Duodenal mucosa (tissue), 2 donors: ENCODE measurements around the gene GLO1.

ENCODE experiments used
- H3K27ac ChIP-seq: one replicate; pipeline ENCODE4 v1.7.0; 2013; ENCODE audit warnings: low read depth, low read length
- H3K27me3 ChIP-seq, 2 donors: one replicate each; pipeline ENCODE4 v1.7.0; 2013; ENCODE audit warnings: low read length in 2 of 2, control low read depth in 1 of 2; ENCODE audit not compliant: insufficient read depth in 2 of 2, control insufficient read depth in 1 of 2
- H3K36me3 ChIP-seq, 2 donors: one replicate each; pipeline ENCODE4 v1.7.0; 2013; ENCODE audit warnings: low read length in 2 of 2, control low read depth in 1 of 2; ENCODE audit not compliant: insufficient read depth in 2 of 2, control insufficient read depth in 1 of 2
- H3K4me1 ChIP-seq, 2 donors: one replicate each; pipeline ENCODE4 v1.7.0; 2013; ENCODE audit warnings: low read length in 2 of 2, control low read depth in 1 of 2; ENCODE audit not compliant: insufficient read depth in 2 of 2, control insufficient read depth in 1 of 2
- H3K4me3 ChIP-seq, 2 donors: one replicate each; pipeline ENCODE4 v1.7.0; 2013; ENCODE audit warnings: low read length in 2 of 2, low read depth in 1 of 2
- H3K9ac ChIP-seq, 2 donors: one replicate each; pipeline ENCODE4 v1.7.0; 2013; ENCODE audit warnings: low read length in 2 of 2, low read depth in 1 of 2
- H3K9me3 ChIP-seq, 2 donors: one replicate each; pipeline ENCODE4 v1.7.0; 2013; ENCODE audit warnings: low read length in 2 of 2, control low read depth in 1 of 2; ENCODE audit not compliant: control insufficient read depth in 1 of 2

GLO1 gene

DNA sequence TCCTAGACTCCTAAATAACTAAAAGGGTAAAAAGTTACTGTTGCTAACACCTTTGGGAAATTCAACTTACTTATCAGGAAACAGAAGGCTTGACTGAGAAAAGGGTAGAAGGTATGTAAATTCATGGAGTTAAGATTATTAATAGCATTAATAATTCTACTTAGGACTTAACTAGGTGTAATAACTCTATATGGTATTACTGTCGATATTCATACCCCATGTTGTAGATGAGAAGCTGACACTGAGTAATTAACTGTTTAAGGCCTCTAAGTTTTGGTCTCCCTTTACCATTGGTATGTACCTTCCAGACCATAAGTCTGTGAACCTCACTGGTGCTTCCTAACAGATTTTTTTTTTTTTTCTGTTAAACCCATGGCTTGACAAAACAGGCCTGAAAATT lies 15.4 kb downstream of the GLO1 start:
- Histone ChIP-seq H3K36me3 (peaks cover 0 to 6% of the 10 kb centered on the region in 2 donors), H3K4me3 (no peak overlapping the region), H3K4me1 (peaks cover 10 to 15% of the 10 kb centered on the region in 2 donors), H3K9ac (no peak overlapping the region), H3K9me3 (no peaks in the 10 kb centered on the region), H3K27me3 (no peaks in the 10 kb centered on the region), H3K27ac (no peak overlapping the region)

DNA sequence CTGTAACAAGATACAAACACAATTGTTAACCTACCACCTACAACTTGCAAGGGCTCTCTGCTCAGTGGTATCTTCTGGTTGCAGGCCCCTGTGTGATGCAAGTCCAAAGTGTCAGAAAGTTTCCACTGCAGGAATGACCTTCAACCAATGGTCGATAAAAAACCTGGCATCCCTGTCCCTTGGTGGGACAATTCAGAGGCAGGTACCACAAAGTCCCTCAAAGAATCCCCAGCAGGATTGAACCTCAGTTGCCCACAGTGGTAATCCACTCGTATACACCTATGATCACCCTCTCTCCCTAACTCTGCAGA lies 15.9 kb downstream of the GLO1 start:
- H3K9me3 ChIP-seq: no peaks in the 10 kb centered on the region
- H3K4me1 ChIP-seq: peaks cover 10 to 15% of the 10 kb centered on the region in 2 donors
- H3K9ac ChIP-seq: no peak overlapping the region
- H3K27ac ChIP-seq: no peak overlapping the region
- H3K27me3 ChIP-seq: no peaks in the 10 kb centered on the region
- H3K4me3 ChIP-seq: no peak overlapping the region
- peaks cover 0 to 6% of the 10 kb centered on the region in 2 donors for H3K36me3 ChIP-seq

GRCh38 chr6:38686270-38687042 lies 16.5 kb downstream of the GLO1 start:
- H3K9me3 ChIP-seq: no peaks in the 10 kb centered on the region
- H3K27me3 ChIP-seq: no peaks in the 10 kb centered on the region
- H3K9ac ChIP-seq: no peak overlapping the region
- H3K4me1 ChIP-seq: peaks cover 10 to 15% of the 10 kb centered on the region in 2 donors
- H3K4me3 ChIP-seq: no peak overlapping the region
- H3K36me3 ChIP-seq: peaks cover 5 to 12% of the 10 kb centered on the region in 2 donors
- no peak overlapping the region for H3K27ac ChIP-seq

- no peaks in the 10 kb centered on the region for H3K9me3 ChIP-seq
- H3K27me3 ChIP-seq: no peaks in the 10 kb centered on the region
- no peak overlapping the region for H3K9ac ChIP-seq
- peaks cover 10 to 15% of the 10 kb centered on the region in 2 donors for H3K4me1 ChIP-seq
- H3K4me3 ChIP-seq: no peak overlapping the region
- H3K27ac ChIP-seq: no peak overlapping the region
- peaks cover 6 to 12% of the 10 kb centered on the region in 2 donors for H3K36me3 ChIP-seq
These were observed 18.0 kb downstream of the GLO1 start for GRCh38 chr6:38684904-38685303.

DNA sequence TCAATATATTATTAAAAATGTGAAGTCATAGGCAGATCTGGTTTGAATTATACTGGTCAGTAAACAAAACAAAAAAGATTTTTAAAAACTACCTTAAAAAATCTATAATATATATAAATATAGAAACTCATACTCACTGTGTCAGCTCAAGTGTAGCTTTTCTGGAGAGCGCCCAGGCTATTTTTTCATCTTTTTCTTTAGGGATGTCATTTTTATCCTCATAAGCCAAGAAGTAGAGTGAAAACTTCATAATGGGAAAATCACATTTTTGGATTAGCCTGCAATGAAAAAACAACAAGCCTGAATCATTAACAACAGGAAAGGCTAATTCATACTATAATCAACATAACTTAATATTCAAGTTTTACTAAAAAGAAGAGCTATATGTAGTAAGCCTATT lies 18.7 kb downstream of the GLO1 start:
- Histone ChIP-seq H3K4me3 (no peak overlapping the region), H3K36me3 (peaks cover 6 to 12% of the 10 kb centered on the region in 2 donors), H3K9ac (no peak overlapping the region), H3K27ac (no peak overlapping the region), H3K9me3 (no peaks in the 10 kb centered on the region), H3K27me3 (no peaks in the 10 kb centered on the region), H3K4me1 (peaks cover 10 to 15% of the 10 kb centered on the region in 2 donors)

GRCh38 chr6:38681850-38682249 lies 21.1 kb downstream of the GLO1 start:
- Histone ChIP-seq H3K27me3 (no peaks in the 10 kb centered on the region), H3K4me1 (no peaks in the 10 kb centered on the region), H3K36me3 (peaks cover 6 to 15% of the 10 kb centered on the region in 2 donors), H3K9me3 (no peaks in the 10 kb centered on the region), H3K4me3 (no peak overlapping the region), H3K27ac (no peak overlapping the region), H3K9ac (no peak overlapping the region)

DNA sequence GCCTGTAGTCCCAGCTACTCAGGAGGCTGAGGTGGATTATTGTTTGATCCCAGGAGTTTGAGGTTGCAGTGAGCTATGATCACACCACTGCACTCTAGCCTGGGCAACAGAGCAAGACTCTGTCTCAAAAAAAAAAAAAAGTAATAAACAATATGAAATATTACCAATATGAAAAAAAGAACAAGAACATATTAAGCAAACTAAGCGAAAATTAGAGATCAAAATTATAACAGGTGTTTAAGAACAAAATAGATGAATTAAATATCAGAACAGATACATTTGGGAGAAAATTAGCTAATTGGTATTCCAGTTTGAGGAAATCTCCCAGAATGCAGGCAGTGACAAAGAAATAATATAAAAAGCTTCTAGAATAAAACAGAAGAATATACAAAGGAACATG lies 23.3 kb downstream of the GLO1 start:
- Histone ChIP-seq H3K4me1 (no peaks in the 10 kb centered on the region), H3K9ac (no peak overlapping the region), H3K36me3 (peaks cover 6 to 30% of the 10 kb centered on the region in 2 donors), H3K27ac (no peak overlapping the region), H3K27me3 (no peaks in the 10 kb centered on the region), H3K4me3 (no peak overlapping the region), H3K9me3 (no peaks in the 10 kb centered on the region)

DNA sequence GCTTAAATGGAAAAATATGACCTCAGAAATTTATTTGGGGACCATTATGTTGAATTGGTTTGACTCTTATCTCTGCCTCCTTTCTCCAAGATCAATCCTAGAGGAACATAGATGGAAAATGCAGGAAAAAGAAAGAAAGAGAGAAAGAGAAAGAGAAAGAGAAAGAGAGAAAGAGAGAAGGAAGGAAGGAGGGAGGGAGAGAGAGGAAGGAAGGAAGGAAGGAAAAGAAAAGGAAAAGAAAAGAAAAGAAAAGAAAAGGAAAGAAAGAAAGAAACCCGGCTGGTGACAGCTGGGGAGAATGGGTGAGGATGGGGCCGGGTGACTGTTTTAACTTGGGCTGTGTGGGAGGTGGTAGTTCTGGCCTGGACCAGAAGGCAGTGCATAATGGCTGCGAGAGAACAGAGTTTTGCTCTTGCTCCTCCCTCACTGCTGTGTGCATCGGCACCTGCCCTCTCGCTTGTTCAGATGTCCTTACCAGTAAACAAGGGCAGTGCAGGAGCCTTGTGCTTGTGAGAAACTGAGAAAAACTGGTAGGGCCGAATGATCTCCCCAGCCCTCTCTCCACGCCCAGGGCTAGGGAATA lies 24.7 kb downstream of the GLO1 start:
- Histone ChIP-seq H3K9ac (no peak overlapping the region), H3K4me3 (no peak overlapping the region), H3K27me3 (no peaks in the 10 kb centered on the region), H3K27ac (no peak overlapping the region), H3K36me3 (peaks cover 6 to 31% of the 10 kb centered on the region in 2 donors), H3K4me1 (no peaks in the 10 kb centered on the region), H3K9me3 (no peaks in the 10 kb centered on the region)

DNA sequence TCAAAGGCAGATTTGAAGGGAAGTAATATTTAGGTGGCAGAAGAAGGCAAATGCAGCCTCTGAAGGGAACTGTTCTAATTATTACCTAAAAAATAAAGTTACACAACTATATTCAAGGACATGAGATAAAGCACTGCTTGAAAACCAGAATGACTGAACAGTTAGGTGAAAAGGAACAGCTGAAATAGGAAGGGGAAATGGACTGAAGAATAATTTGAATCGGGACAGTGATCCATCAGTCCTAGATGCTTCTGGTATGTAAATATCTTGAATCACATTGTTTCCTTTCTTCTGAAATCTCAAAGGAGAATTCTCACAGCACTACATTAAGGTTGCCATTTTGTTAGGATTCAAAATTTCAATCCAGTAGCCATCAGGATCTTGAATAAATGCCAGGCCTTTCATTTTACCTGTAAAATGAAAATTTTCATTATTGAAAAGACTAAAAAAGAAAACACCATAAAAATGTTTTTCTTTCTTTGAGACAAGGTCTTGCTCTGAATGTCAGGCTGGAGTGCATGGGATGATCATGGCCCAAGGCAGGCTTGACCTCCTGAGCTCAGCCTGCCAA lies 25.9 kb downstream of the GLO1 start:
- no peak overlapping the region for H3K27ac ChIP-seq
- peaks cover 6 to 25% of the 10 kb centered on the region in 2 donors for H3K36me3 ChIP-seq
- no peaks in the 10 kb centered on the region for H3K9me3 ChIP-seq
- H3K27me3 ChIP-seq: no peaks in the 10 kb centered on the region
- H3K4me1 ChIP-seq: no peaks in the 10 kb centered on the region
- H3K4me3 ChIP-seq: no peak overlapping the region
- no peak overlapping the region for H3K9ac ChIP-seq

DNA sequence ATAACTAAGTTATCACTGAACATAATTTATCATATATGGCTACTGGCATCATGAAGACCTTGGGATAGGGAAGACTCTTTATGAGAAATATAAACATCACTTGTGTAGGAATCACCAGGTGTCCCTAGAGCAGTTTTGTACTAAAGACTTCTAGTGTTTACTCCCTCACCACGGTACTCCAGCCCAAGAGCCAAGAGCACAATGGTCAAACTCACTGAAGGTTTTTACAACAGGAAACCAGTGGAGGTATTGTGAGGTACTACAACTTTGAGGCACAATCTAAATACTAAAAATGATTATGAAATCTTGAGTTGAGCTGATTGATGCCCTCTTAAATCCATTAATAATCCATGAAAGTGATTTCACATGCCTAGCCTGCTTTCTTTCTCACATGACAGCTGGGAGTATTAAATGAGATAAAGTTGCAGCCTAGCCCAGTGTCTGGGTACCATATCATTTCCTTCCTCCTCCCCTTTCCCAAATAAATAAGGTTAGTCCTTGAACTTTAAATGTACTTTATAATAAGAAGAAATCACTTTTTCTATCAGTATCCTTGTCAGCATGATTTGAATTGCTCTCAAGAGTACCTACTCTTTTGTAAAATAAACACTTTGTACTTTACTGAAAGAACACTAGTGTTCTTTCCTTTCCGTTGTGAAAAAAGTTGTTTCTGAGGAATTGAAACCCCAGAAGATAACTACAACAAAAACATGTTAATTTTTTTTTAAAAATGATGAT lies 26.5 kb downstream of the GLO1 start:
- peaks cover under 1 to 19% of the 10 kb centered on the region in 2 donors for H3K36me3 ChIP-seq
- H3K27ac ChIP-seq: no peak overlapping the region
- H3K4me1 ChIP-seq: no peaks in the 10 kb centered on the region

More for the DNA sequence above, 26.5 kb downstream of the GLO1 start:
- Histone ChIP-seq H3K4me3 (no peak overlapping the region), H3K9me3 (no peaks in the 10 kb centered on the region), H3K27me3 (no peaks in the 10 kb centered on the region), H3K9ac (no peak overlapping the region)
